WTC11 (cell line): ENCODE data around the gene RREB1. TPM values are rescaled to one million over a fixed set of nuclear protein-coding genes. Genes with fewer than 3 reads are reported as not detected.

Experiments used
- ATAC-seq: fragments of 200-7000 bp; cut with Tn5 transposase; 2 replicates; pipeline ENCODE4 v1.10.0; 2021; ENCODE audit warnings: mild to moderate bottlenecking, moderate library complexity
- CTCF ChIA-PET: fragments of 300-600 bp; sonication (Branson Sonifier 250); formaldehyde crosslinking; loops from one replicate; lab custom pipeline; 2021; ENCODE audit warnings: antibody characterized with exemption; lab: Charles Lee
- POLR2A ChIA-PET: fragments of 350-600 bp; sonication (Branson Sonifier 250); formaldehyde crosslinking; loops from one replicate; lab custom pipeline; 2021; ENCODE audit warnings: antibody characterized with exemption; lab: Charles Lee
- DNase-seq: peaks from one replicate; pipeline ENCODE4 v3.0.0; 2021; ENCODE audit warnings: low spot score
- H3K27ac Mint-ChIP-seq: 2 replicates; pipeline ENCODE4 v1.8.0; 2021; ENCODE audit warnings: mixed read lengths
- H3K27me3 Mint-ChIP-seq: 2 replicates; pipeline ENCODE4 v1.8.0; 2021; ENCODE audit warnings: low read depth, mild to moderate bottlenecking, moderate library complexity, mixed read lengths
- H3K36me3 Mint-ChIP-seq: 2 replicates; pipeline ENCODE4 v1.8.0; 2021; ENCODE audit warnings: mixed read lengths
- H3K4me1 Mint-ChIP-seq: 2 replicates; pipeline ENCODE4 v1.8.0; 2022; ENCODE audit warnings: mixed read lengths
- H3K4me3 Mint-ChIP-seq: 2 replicates; pipeline ENCODE4 v1.8.0; 2021; ENCODE audit warnings: mild to moderate bottlenecking, moderate library complexity, mixed read lengths
- H3K9me3 Mint-ChIP-seq: 2 replicates; pipeline ENCODE4 v1.8.0; 2021; ENCODE audit warnings: mixed read lengths
- ARID4B ChIP-seq: sonication (generic); formaldehyde crosslinking; IDR thresholded peaks from 2 replicates; pipeline ENCODE4 v1.8.0; 2023; ENCODE audit warnings: missing genetic modification reagents, mild to moderate bottlenecking, borderline replicate concordance
- ERG ChIP-seq: fragments of 250-450 bp; sonication (Bioruptor Pico); IDR thresholded peaks from 2 replicates; pipeline ENCODE4 v1.8.0; 2021; ENCODE audit warnings: mild to moderate bottlenecking
- GTF2I ChIP-seq: fragments of 250-450 bp; sonication (Bioruptor Pico); conservative IDR thresholded peaks from 2 replicates; pipeline ENCODE4 v1.4.0; 2021; ENCODE audit warnings: mild to moderate bottlenecking
- MYBL2 ChIP-seq: sonication (generic); formaldehyde crosslinking; IDR thresholded peaks from 2 replicates; pipeline ENCODE4 v1.8.1; 2023; ENCODE audit warnings: mild to moderate bottlenecking, moderate library complexity, missing genetic modification reagents
- NFATC4 ChIP-seq: fragments of 250-450 bp; sonication (Bioruptor Pico); IDR thresholded peaks from 2 replicates; pipeline ENCODE4 v1.9.0; 2021; ENCODE audit warnings: mild to moderate bottlenecking
- RELA ChIP-seq: sonication (generic); formaldehyde crosslinking; IDR thresholded peaks from 2 replicates; pipeline ENCODE4 v1.8.1; 2022; ENCODE audit warnings: missing genetic modification reagents, mild to moderate bottlenecking, borderline replicate concordance
- TCF7 ChIP-seq: sonication (generic); formaldehyde crosslinking; IDR thresholded peaks from 2 replicates; pipeline ENCODE4 v1.8.0; 2022; ENCODE audit warnings: mild to moderate bottlenecking, low read depth, missing genetic modification reagents, moderate library complexity
- TEAD1 ChIP-seq: sonication (generic); formaldehyde crosslinking; IDR thresholded peaks from 2 replicates; pipeline ENCODE4 v1.8.0; 2022; ENCODE audit warnings: mild to moderate bottlenecking, missing genetic modification reagents
- USF2 ChIP-seq: sonication (generic); formaldehyde crosslinking; IDR thresholded peaks from 2 replicates; pipeline ENCODE4 v1.8.1; 2023; ENCODE audit warnings: mild to moderate bottlenecking, missing genetic modification reagents, moderate library complexity
- ZNF121 ChIP-seq: sonication (generic); formaldehyde crosslinking; IDR thresholded peaks from 2 replicates; pipeline ENCODE4 v1.8.0; 2023; ENCODE audit warnings: missing genetic modification reagents
- ZNF263 ChIP-seq: sonication (generic); formaldehyde crosslinking; IDR thresholded peaks from 2 replicates; pipeline ENCODE4 v1.8.1; 2022; ENCODE audit warnings: low read depth, mild to moderate bottlenecking, moderate library complexity, missing genetic modification reagents
- total RNA-seq: library from RNA; stranded (reverse); gene quantifications from 3 replicates; pipeline ENCODE4 v1.2.3, GENCODE V29; 2021
- TF ChIP-seq, protein P1 (sequence below): sonication (generic); formaldehyde crosslinking; IDR thresholded peaks from 2 replicates; pipeline ENCODE4 v1.8.0; 2022; ENCODE audit warnings: missing genetic modification reagents
- TF ChIP-seq, protein P2 (sequence below): sonication (generic); formaldehyde crosslinking; IDR thresholded peaks from 2 replicates; pipeline ENCODE4 v1.8.0; 2023; ENCODE audit warnings: mild to moderate bottlenecking, missing genetic modification reagents

RREB1 gene
- total RNA-seq, 1 experiment from 2014 or later, result 38.5 TPM

DNA sequence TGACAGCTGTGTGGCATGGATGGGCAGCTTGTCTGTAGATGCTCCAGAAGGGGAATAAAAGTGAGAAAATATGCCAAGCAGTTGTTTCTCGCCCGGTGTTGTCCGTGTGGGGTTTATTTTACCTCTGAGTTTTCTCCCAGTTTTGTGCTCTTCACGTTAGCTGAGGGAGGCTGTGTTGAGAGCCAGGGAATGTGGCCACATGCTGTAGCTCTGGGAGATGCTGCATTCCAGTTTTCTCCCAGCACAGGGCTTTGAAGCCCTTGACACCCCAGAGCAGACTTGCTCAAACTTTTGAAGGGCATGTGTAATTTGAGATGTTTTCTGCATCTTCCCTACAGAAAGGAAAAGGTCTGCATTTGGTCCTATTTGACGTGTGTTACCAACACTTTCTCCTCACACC is 67.7 kb downstream of the RREB1 start:
- H3K27ac Mint-ChIP-seq, result peak overlapping the region; percentile 85
- no peaks in the 10 kb centered on the region for H3K9me3 Mint-ChIP-seq
- no peaks in the 10 kb centered on the region for H3K27me3 Mint-ChIP-seq
- ChIA-PET CTCF (interaction anchor here (0.6 to 1.3 kb wide), 8 partner anchors 8 to 479 kb away, joined by 3 to 6 read pairs (median 3); no protein-coding TSS in a partner anchor), POLR2A (interaction anchor here (0.9 to 1.1 kb wide), 2 partner anchors 9 to 38 kb away, joined by 3 read pairs; no protein-coding TSS in a partner anchor)
- H3K36me3 Mint-ChIP-seq, result peaks cover 18% of the 10 kb centered on the region
- peaks cover 52% of the 10 kb centered on the region for H3K4me1 Mint-ChIP-seq
- ATAC-seq (peak; percentile 23), DNase-seq (no peak)
- no peak for TF ChIP-seq GTF2I
- TF ChIP-seq, protein P1, sequence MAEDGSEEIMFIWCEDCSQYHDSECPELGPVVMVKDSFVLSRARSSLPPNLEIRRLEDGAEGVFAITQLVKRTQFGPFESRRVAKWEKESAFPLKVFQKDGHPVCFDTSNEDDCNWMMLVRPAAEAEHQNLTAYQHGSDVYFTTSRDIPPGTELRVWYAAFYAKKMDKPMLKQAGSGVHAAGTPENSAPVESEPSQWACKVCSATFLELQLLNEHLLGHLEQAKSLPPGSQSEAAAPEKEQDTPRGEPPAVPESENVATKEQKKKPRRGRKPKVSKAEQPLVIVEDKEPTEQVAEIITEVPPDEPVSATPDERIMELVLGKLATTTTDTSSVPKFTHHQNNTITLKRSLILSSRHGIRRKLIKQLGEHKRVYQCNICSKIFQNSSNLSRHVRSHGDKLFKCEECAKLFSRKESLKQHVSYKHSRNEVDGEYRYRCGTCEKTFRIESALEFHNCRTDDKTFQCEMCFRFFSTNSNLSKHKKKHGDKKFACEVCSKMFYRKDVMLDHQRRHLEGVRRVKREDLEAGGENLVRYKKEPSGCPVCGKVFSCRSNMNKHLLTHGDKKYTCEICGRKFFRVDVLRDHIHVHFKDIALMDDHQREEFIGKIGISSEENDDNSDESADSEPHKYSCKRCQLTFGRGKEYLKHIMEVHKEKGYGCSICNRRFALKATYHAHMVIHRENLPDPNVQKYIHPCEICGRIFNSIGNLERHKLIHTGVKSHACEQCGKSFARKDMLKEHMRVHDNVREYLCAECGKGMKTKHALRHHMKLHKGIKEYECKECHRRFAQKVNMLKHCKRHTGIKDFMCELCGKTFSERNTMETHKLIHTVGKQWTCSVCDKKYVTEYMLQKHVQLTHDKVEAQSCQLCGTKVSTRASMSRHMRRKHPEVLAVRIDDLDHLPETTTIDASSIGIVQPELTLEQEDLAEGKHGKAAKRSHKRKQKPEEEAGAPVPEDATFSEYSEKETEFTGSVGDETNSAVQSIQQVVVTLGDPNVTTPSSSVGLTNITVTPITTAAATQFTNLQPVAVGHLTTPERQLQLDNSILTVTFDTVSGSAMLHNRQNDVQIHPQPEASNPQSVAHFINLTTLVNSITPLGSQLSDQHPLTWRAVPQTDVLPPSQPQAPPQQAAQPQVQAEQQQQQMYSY, result no peak
- TF ChIP-seq, protein P2, sequence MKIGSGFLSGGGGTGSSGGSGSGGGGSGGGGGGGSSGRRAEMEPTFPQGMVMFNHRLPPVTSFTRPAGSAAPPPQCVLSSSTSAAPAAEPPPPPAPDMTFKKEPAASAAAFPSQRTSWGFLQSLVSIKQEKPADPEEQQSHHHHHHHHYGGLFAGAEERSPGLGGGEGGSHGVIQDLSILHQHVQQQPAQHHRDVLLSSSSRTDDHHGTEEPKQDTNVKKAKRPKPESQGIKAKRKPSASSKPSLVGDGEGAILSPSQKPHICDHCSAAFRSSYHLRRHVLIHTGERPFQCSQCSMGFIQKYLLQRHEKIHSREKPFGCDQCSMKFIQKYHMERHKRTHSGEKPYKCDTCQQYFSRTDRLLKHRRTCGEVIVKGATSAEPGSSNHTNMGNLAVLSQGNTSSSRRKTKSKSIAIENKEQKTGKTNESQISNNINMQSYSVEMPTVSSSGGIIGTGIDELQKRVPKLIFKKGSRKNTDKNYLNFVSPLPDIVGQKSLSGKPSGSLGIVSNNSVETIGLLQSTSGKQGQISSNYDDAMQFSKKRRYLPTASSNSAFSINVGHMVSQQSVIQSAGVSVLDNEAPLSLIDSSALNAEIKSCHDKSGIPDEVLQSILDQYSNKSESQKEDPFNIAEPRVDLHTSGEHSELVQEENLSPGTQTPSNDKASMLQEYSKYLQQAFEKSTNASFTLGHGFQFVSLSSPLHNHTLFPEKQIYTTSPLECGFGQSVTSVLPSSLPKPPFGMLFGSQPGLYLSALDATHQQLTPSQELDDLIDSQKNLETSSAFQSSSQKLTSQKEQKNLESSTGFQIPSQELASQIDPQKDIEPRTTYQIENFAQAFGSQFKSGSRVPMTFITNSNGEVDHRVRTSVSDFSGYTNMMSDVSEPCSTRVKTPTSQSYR (CRISPR knock-in tag), result no peak
- no peak for TF ChIP-seq NFATC4
- no peak for TF ChIP-seq MYBL2
- TF ChIP-seq ERG, result no peak
- no peak for TF ChIP-seq RELA (CRISPR knock-in tag)
- TF ChIP-seq ARID4B (CRISPR knock-in tag), result no peak
- TF ChIP-seq USF2 (CRISPR knock-in tag), result no peak
- TF ChIP-seq TCF7 (CRISPR knock-in tag), result no peak
- no peak for TF ChIP-seq ZNF121 (CRISPR knock-in tag)
- no peak for TF ChIP-seq TEAD1 (CRISPR knock-in tag)
- no peak for TF ChIP-seq ZNF263 (CRISPR knock-in tag)
- H3K4me3 Mint-ChIP-seq, result no peak overlapping the region; the same call in 1 of the 2 replicates
